GM19023 (cell line): ENCODE measurements around the gene COG7.
"Not testable (repeated sequence)": the region's sequence is repeated elsewhere in the genome, so short reads cannot be mapped to it uniquely, and the experiment has no call there.

ENCODE experiments used
- ATAC-seq: cut with Tn5 transposase; IDR thresholded peaks from one replicate; pipeline ENCODE4 v1.9.1; 2021; ENCODE audit warnings: mild to moderate bottlenecking, moderate library complexity; ENCODE audit not compliant: unreplicated experiment

The COG7 gene

DNA sequence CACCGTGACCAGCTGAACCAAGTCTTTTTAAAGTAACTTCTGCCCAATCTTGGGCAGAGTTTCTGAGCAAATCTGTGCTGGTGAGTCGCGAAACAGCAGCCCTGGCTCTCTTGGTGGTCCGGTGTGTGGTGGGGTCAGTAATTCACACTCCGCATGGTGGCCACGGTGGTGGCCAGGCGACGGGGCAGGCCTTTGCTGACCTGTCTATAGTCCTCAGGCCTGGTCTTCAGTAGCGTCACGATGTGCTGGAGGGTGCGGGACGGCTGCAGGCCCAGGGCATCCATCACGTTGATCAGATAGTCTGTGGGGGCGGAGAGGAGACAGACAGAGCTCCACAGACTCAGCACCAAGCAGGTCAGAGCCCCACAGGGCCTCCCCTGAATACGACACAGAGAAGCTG lies 64.2 kb downstream of the COG7 start:
- ATAC-seq, result no peak

- no peak for ATAC-seq
Measured at GRCh38 chr16:23387666-23388065, 65.3 kb downstream of the COG7 start.

DNA sequence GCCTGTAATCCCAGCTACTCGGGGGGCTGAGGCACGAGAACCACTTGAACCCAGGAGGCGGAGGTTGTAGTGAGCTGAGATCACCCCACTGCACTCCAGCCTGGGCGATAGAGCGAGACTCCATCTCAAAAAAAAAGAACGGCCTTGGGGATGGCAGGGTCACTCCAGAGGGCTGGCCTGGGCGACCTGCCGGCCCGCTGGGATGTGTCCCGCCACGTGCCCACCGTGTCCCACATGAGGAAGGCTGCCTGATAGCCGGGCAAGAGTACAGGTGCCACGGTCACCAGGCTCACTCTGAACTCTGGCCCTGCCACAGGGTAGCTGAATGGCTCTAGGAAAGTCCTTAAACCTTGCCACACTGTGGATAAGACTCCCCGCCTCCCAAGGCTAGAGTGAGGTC lies 67.5 kb downstream of the COG7 start:
- ATAC-seq, result no peak

- no peak for ATAC-seq
Measured at GRCh38 chr16:23384878-23385277, 68.1 kb downstream of the COG7 start.

- no peak for ATAC-seq
Measured at GRCh38 chr16:23383881-23384280, 69.1 kb downstream of the COG7 start.

DNA sequence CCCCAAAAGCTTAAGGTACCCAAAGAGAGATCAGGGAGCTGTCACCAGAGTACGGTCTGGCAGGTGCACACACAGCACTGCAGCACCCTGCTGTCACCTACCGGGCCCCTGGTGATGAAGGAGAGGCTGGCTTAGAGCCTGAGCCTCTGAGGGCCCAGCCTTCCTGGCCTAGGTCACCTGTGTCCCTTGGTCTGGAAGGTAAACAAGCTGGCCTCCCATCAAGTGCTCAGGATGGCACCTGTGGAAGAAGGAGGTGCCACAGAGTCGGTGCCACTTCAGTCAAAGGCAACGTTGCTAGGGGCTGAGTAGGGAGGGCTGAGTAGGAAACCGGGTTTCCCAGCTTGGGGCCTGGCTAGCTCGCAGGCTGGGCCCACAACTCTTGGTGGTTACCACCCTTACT lies 70.7 kb downstream of the COG7 start:
- ATAC-seq, result no peak

- not testable (repeated sequence) for ATAC-seq
Measured at GRCh38 chr16:23381702-23382101, 71.3 kb downstream of the COG7 start.

DNA sequence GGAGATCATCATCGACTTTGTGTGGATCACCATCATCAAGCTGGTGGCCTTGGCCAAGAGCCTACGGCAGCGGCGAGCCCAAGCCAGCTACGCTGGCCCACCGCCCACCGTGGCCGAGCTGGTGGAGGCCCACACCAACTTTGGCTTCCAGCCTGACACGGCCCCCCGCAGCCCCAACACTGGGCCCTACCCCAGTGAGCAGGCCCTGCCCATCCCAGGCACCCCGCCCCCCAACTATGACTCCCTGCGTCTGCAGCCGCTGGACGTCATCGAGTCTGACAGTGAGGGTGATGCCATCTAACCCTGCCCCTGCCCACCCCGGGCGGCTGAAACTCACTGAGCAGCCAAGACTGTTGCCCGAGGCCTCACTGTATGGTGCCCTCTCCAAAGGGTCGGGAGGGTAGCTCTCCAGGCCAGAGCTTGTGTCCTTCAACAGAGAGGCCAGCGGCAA lies 72.5 kb downstream of the COG7 start:
- ATAC-seq, result no peak

- no peak for ATAC-seq
Measured at GRCh38 chr16:23379707-23380106, 73.3 kb downstream of the COG7 start.

- no peak for ATAC-seq
Measured at GRCh38 chr16:23378921-23379320, 74.1 kb downstream of the COG7 start.

DNA sequence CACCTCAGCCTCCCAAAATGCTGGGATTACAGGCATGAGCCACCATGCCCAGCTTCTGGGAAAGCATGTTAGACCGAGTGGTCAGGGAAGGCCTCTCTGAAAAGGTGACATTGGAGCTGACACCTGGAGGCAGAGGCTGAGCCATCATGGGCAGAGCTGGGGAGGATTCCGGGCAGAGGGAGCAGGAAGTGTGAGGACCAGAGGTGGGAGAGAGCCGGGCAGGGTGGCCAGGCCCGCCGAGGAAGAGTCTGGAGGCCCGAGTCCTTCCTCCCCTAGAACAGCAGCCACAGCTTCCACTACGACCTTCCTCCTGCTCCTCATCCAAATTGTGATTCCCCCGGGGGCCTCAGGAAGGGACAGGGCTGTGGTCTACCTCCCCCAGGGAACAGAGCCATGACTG lies 74.7 kb downstream of the COG7 start:
- ATAC-seq, result no peak

DNA sequence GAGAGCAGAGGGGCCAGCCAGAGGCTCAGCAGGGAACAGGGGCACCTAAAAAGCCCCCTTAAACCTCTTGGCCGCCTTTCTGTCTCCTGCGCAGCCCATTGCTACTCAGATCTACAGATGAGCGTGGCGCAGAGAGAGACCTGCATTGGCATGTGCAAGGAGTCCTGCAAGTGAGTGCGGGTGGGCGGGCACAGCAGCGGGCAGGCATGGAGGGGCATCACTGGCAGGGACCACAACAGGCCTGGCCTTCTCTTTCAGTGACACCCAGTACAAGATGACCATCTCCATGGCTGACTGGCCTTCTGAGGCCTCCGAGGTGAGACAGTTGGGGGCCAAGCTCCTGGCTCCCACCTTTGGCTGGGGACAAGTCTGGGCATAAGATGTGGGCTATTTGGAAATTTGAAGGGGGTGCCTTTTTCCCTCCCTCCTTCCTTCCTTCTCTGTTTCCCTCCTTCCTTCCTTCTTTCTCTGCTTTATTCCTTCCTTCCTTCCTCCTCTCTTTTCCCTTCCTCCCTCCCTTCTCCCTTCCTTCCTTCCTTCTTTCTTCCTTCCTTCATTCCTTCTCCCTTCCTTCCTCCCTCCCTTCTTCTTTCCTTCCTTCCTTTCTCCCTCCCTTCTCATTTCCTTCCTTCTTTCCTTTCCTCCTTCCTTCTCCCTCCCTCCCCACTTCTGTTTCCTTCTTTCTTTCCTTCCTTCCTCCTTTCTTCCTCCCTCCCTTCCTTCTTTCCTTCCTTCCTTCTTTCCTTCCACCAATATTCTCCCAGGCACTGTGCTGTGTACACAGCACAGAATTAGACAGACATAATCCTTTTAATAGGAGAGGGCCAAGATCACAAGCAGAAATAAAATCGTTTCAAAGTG lies 75.7 kb downstream of the COG7 start:
- ATAC-seq, result no peak

DNA sequence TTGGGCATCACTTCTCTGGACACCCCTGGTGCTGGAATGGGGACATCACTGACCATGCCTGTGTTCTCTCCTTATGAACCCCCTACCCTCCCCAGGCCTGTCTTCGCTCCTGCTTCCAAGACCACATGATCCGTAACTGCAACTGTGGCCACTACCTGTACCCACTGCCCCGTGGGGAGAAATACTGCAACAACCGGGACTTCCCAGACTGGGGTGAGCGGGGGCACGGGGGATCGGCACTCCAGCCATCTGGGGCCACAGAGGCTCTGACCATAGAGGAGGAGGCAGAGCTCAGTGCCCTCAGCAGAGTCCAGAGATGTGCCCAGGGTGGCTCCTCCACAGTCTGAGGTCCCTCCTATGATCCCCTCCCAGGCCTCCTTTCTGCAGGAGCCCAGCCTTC lies 77.3 kb downstream of the COG7 start:
- no peak for ATAC-seq

DNA sequence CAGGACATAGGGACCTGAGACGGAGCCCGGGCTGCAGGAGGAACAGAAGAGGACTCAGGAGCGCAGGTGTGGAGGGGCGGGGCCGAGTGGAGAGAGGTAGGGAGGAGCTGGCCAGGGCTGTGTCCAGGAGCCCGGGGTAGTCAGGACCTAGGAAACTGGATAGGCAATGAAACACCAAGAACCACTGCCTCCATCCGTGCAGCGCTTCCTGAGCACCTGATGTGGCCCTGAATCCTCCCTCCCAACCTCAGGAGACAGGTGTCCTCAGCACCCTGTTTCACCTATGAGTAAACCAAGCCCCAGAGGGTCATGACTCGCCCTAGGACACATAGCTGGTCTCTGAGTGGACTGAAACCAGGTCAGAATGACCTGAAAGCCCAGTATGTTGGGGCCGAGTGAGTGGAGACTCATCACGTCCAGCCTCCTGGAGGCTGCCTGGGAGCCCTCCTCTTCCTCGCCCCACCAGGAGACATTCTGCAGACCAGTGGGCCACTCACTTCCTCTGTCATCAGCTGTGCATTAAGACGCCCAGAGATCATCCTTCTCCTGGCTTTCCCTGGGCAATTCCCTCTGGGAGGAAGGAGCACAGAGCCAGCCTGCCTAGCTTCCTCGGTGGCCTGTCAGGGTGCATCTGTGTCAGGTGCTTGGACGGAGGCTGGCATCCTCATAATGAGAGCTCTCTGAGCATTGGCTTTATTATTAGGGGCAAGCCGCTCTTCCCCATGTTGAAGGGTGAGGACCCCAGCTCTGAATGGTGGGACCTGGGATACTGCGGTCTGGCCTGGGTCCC lies 78.1 kb downstream of the COG7 start:
- ATAC-seq, result no peak

DNA sequence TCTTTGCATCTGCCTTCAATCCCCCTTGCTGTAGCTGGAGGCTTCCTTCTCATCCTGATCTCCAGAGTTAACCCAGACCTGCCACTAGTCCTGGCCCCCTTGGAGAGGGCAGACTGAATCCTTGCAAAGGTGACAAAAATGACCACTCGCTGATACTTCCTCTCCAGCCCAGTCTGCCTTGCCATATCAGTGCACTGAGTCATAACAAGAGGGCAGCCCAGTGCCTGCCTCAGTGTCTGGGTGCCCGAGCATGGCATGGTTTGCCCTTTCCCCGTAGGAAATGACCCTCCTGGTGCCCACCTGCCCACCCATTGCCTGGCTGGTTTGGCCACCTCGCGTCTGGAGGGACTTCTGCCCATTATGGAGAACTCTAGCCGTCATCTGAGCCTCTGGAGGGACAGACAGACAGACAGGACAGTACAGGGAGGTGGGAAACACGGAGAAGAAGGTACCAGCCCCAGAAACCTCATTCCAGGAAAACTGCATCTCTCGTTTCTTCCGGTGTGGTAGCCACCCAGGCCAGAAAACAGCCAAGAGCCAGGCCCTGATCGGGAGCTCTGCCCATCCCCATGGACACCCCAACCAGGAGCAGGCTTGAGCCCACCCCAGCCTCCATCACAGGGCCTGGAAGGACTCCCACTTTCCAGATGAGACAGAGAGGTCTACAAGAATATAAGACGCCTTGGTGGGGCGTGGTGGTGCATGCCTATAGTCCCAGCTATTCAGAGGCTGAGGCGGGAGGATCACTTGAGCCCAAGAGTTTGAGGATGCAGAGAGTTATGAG lies 79.4 kb downstream of the COG7 start:
- ATAC-seq, result no peak

- ATAC-seq, result no peak
Measured at GRCh38 chr16:23371368-23371767, 81.6 kb downstream of the COG7 start.

DNA sequence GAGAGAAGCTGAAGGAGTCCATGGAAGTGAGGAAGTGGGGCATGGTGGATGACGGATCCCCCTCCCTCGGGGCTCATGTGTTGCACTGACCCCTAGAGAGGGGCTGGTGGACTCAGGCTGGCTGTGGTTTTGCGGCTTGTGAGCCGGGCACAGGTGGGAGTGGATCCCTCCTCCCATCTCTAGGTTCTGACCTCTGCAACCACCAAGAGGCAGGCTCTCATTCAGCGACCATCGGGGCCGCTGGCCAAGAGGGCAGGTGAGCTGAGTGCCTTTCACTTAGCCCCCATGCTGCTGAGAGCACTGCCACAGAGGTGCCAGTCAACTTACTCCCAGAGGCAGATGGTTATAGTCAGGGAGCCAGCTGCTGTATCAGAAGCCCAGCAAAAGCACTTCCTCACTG lies 83.6 kb downstream of the COG7 start:
- ATAC-seq, result no peak

DNA sequence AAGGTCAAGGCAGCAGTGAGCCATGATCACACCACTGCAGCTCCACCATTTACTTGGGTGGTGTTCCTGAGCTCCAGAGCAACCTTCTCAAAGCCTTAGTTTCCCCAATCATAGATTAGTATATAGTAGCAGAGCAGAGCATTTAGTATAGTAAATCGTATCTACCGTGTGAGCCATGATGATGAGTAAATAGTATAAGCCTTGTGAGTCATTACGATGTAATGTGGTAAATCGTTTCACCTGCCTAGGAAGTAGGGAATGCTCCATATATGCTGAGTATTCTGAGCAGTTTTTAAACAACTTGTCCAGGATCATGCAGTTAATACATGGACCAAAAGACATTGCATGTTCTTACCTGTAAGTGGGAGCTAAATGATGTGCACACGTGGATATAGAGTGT lies 84.5 kb downstream of the COG7 start:
- ATAC-seq, result no peak

- no peak for ATAC-seq
Measured at GRCh38 chr16:23367988-23368387, 85.0 kb downstream of the COG7 start.

DNA sequence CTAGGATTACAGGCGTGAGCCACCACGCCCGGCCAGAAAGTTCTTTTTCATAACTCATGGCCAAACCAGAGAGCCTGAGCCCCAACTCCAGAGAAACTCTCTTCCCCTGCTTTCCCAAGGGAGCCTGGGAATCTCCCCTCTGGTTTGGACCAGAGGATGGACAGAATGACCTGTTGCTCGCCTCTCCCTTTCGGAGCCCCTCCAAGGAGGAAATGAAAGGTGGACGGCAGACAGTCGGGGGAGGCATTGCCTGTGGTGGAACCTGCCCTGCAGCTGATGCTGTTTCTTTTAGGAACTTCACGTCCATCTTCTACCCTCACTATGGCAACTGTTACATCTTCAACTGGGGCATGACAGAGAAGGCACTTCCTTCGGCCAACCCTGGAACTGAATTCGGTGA lies 85.4 kb downstream of the COG7 start:
- no peak for ATAC-seq

DNA sequence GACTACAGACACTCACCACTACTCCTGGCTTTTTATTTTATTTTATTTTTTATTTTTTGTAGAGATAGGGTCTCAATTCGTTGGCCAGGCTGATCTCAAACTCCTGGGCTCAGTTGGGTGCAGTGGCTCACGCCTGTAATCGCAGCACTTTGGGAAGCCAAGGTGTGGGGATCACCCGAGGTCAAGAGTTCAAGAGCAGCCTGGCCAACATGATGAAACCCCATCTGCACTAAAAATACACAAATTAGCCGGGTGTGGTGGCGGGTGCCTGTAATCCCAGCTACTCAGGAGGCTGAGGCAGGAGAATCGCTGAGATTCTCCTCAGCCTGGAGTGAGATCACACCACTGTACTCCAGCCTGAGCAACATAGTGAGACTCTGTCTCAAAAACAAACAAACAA lies 86.6 kb downstream of the COG7 start:
- not testable (repeated sequence) for ATAC-seq
